Trophoblast cell (in vitro differentiated cells and primary cell): ENCODE measurements around the gene UBE2S.

ENCODE experiments used
- DNase-seq, 2 donors: peaks; one replicate each; pipeline ENCODE4 v3.0.0-alpha.2; 2016
- H2AFZ ChIP-seq: 2 replicates; pipeline ENCODE4 v1.6.1; 2013; ENCODE audit warnings: low read length, moderate library complexity, mild to moderate bottlenecking; ENCODE audit not compliant: insufficient read depth, poor library complexity
- H2AK5ac ChIP-seq: 2 replicates; pipeline ENCODE4 v1.6.1; 2013; ENCODE audit warnings: mild to moderate bottlenecking, low read length
- H2BK120ac ChIP-seq: 2 replicates; pipeline ENCODE4 v1.6.1; 2013; ENCODE audit warnings: low read length, mild to moderate bottlenecking, moderate library complexity; ENCODE audit not compliant: insufficient read depth, poor library complexity
- H2BK12ac ChIP-seq: 2 replicates; pipeline ENCODE4 v1.6.1; 2013; ENCODE audit warnings: mild to moderate bottlenecking, low read length, moderate library complexity
- H2BK5ac ChIP-seq: 2 replicates; pipeline ENCODE4 v1.6.1; 2013; ENCODE audit warnings: low read length, low read depth, moderate library complexity, mild to moderate bottlenecking; ENCODE audit not compliant: poor library complexity
- H3K14ac ChIP-seq: 2 replicates; pipeline ENCODE4 v1.6.1; 2013; ENCODE audit warnings: mild to moderate bottlenecking, low read length
- H3K18ac ChIP-seq: 2 replicates; pipeline ENCODE4 v1.6.1; 2013; ENCODE audit warnings: mild to moderate bottlenecking, low read length
- H3K23ac ChIP-seq: 2 replicates; pipeline ENCODE4 v1.6.1; 2013; ENCODE audit warnings: low read length
- H3K27ac ChIP-seq: 2 replicates; pipeline ENCODE4 v1.5.1; 2013; ENCODE audit warnings: low read depth, mild to moderate bottlenecking, inconsistent platforms, low read length, moderate library complexity
- H3K27me3 ChIP-seq: 2 replicates; pipeline ENCODE4 v1.6.1; 2013; ENCODE audit warnings: inconsistent platforms, mild to moderate bottlenecking, low read length, moderate library complexity; ENCODE audit not compliant: insufficient read depth
- H3K36me3 ChIP-seq, 2 experiments: 1 replicate in 1 of 2; 2 replicates in 1 of 2; pipeline ENCODE4 v1.6.1; 2013; ENCODE audit warnings: low read length in 2 of 2, mild to moderate bottlenecking in 2 of 2, moderate library complexity in 1 of 2; ENCODE audit not compliant: insufficient read depth in 2 of 2, control insufficient read depth in 1 of 2
- H3K4ac ChIP-seq: 2 replicates; pipeline ENCODE4 v1.6.1; 2013; ENCODE audit warnings: low read depth, mild to moderate bottlenecking, low read length, moderate library complexity
- H3K4me1 ChIP-seq, 2 experiments: 1 replicate in 1 of 2; 2 replicates in 1 of 2; pipeline ENCODE4 v1.6.1; 2013; ENCODE audit warnings: low read length in 2 of 2, mild to moderate bottlenecking in 2 of 2, moderate library complexity in 1 of 2; ENCODE audit not compliant: insufficient read depth in 2 of 2, control insufficient read depth in 1 of 2
- H3K4me2 ChIP-seq: 2 replicates; pipeline ENCODE4 v1.6.1; 2013; ENCODE audit warnings: inconsistent platforms, mild to moderate bottlenecking, low read length, moderate library complexity
- H3K4me3 ChIP-seq: 2 replicates; pipeline ENCODE4 v1.5.1; 2013; ENCODE audit warnings: mild to moderate bottlenecking, low read depth, low read length, inconsistent platforms
- H3K79me1 ChIP-seq: one replicate; pipeline ENCODE4 v1.6.1; 2013; ENCODE audit warnings: low read length
- H3K79me2 ChIP-seq: 2 replicates; pipeline ENCODE4 v1.6.1; 2013; ENCODE audit warnings: low read length, mild to moderate bottlenecking; ENCODE audit not compliant: control insufficient read depth, insufficient read depth, poor library complexity
- H3K9ac ChIP-seq: 2 replicates; pipeline ENCODE4 v1.6.1; 2013; ENCODE audit warnings: mild to moderate bottlenecking, low read length
- H3K9me3 ChIP-seq: 2 replicates; pipeline ENCODE4 v1.6.1; 2013; ENCODE audit warnings: low read depth, mild to moderate bottlenecking, control low read depth, inconsistent platforms, low read length; ENCODE audit not compliant: insufficient read depth
- H4K12ac ChIP-seq: 2 replicates; pipeline ENCODE4 v1.6.1; 2013; ENCODE audit warnings: low read depth, mild to moderate bottlenecking, low read length, moderate library complexity
- H4K8ac ChIP-seq: 2 replicates; pipeline ENCODE4 v1.6.1; 2013; ENCODE audit warnings: low read depth, mild to moderate bottlenecking, low read length, moderate library complexity
- H4K91ac ChIP-seq: one replicate; pipeline ENCODE4 v1.6.1; 2013; ENCODE audit warnings: low read depth, mild to moderate bottlenecking, low read length, moderate library complexity
- WGBS: extraction: QIAGEN DNeasy Blood & Tissue Kit; methylation state at CpG from one replicate; pipeline ENCODE4 v1.1.7; 2013; ENCODE audit warnings: missing lambda C conversion rate; ENCODE audit not compliant: insufficient read length, insufficient coverage; ENCODE audit errors: extremely low coverage; 5-methylcytosine and 5-hydroxymethylcytosine counted together

UBE2S gene

GRCh38 chr19:55372316-55373081 is 35.1 kb downstream of the UBE2S start:
- Histone ChIP-seq H2AFZ (no peak overlapping the region), H4K8ac (peak overlapping the region; percentile 20), H3K9ac (no peak overlapping the region), H3K23ac (no peak overlapping the region), H2BK12ac (peak overlapping the region; percentile 72), H3K27me3 (no peaks in the 10 kb centered on the region), H3K79me2 (peaks cover 15% of the 10 kb centered on the region), H3K14ac (peak overlapping the region; percentile 58), H3K27ac (peak overlapping the region; percentile 78), H3K4me3 (no peak overlapping the region), H3K4ac (peak overlapping the region; percentile 22), H3K18ac (peak overlapping the region; percentile 60), H3K36me3 (peaks cover 7% of the 10 kb centered on the region in 2 experiments), H2BK5ac (peak overlapping the region; percentile 7), H3K4me2 (peak overlapping the region; percentile 14), H2BK120ac (peak overlapping the region; percentile 39), H3K9me3 (no peaks in the 10 kb centered on the region), H3K79me1 (peaks cover 42% of the 10 kb centered on the region), H4K91ac (peak overlapping the region; percentile 76), H3K4me1 (peaks cover 45 to 50% of the 10 kb centered on the region in 2 experiments), H4K12ac (peak overlapping the region; percentile 7), H2AK5ac (peak overlapping the region; percentile 49)
- DNase-seq: no peak
- no CpG with 5 or more reads among the region's 24 CpGs for WGBS

- Histone ChIP-seq H3K4me3 (peak within 1 kb of the TSS; percentile 73), H4K91ac (peak within 1 kb of the TSS; percentile 95), H2AFZ (peak within 1 kb of the TSS; percentile 56), H3K27me3 (no peaks in the 10 kb centered on the region), H4K12ac (peak within 1 kb of the TSS; percentile 63), H3K79me2 (peaks cover 15% of the 10 kb centered on the region), H3K4me2 (peak within 1 kb of the TSS; percentile 70), H3K14ac (peak within 1 kb of the TSS; percentile 92), H2BK12ac (peak within 1 kb of the TSS; percentile 72), H3K23ac (no peak within 1 kb of the TSS), H2BK5ac (peak within 1 kb of the TSS; percentile 94), H3K4me1 (peaks cover 35 to 41% of the 10 kb centered on the region in 2 experiments), H4K8ac (peak within 1 kb of the TSS; percentile 88), H2BK120ac (peak within 1 kb of the TSS; percentile 89), H3K18ac (peak within 1 kb of the TSS; percentile 96), H2AK5ac (peak within 1 kb of the TSS; percentile 93), H3K36me3 (peaks cover 20 to 23% of the 10 kb centered on the region in 2 experiments), H3K4ac (peak within 1 kb of the TSS; percentile 71), H3K9me3 (no peaks in the 10 kb centered on the region), H3K9ac (peak within 1 kb of the TSS; percentile 57), H3K27ac (peak within 1 kb of the TSS; percentile 91), H3K79me1 (peaks cover 42% of the 10 kb centered on the region)
- WGBS: no CpG with 5 or more reads among the region's 32 CpGs
- no peak for DNase-seq
Measured at GRCh38 chr19:55370305-55370988, 37.1 kb downstream of the UBE2S start, which contains the start of gene IL11. Gene IL11, minus strand, starts transcription at chr19:55370463. Its CDS starts 153 bp downstream, at chr19:55370310.

DNA sequence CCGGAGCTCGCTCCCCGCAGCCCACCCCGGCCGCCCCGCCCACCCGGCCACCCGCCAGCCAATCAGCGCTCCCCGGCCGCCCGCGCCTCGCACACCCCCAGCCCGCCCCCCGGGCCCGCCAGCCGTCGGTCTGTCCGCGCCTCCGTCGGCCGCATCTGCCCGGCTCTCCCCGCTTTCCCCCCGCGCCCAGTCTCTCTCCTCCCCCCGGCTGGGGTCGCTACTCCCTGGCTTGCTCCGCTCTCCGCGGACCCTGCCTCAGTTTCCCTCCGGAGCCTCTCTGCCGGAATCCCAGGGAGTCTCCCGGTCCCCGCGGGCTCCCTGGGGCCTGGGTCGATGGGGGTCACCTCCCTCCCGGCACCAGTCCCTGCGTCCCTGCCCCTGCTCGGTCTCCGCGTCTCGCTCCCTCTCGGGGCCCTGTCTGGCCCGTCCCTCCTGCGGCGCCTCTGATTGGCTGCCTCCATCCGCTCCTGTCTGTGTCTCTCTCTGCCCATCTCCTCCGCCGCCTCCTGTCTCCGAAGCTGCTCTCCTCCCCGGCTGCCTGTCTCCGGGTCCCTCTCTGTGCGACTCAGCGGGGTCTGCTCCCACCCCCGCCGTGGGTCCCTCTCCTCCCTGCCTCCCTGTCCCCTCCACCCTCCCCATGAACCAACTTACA is 37.8 kb downstream of the UBE2S start:
- DNase-seq: peak in 1 of 2 donors; percentile 51
- no peaks in the 10 kb centered on the region for H3K27me3 ChIP-seq
- peak overlapping the region; percentile 63 for H4K12ac ChIP-seq
- H3K9ac ChIP-seq: peak overlapping the region; percentile 57
- peaks cover 21 to 25% of the 10 kb centered on the region in 2 experiments for H3K36me3 ChIP-seq
- H4K91ac ChIP-seq: peak overlapping the region; percentile 95
- no peak overlapping the region for H3K23ac ChIP-seq
- H3K9me3 ChIP-seq: no peaks in the 10 kb centered on the region
- peaks cover 35 to 41% of the 10 kb centered on the region in 2 experiments for H3K4me1 ChIP-seq
- H2BK5ac ChIP-seq: peak overlapping the region; percentile 94
- H3K4me2 ChIP-seq: peak overlapping the region; percentile 70
- peak overlapping the region; percentile 89 for H2BK120ac ChIP-seq
- H3K4ac ChIP-seq: peak overlapping the region; percentile 71
- peak overlapping the region; percentile 56 for H2AFZ ChIP-seq
- H4K8ac ChIP-seq: peak overlapping the region; percentile 64
- peaks cover 15% of the 10 kb centered on the region for H3K79me2 ChIP-seq
- peak overlapping the region; percentile 92 for H3K14ac ChIP-seq
- peak overlapping the region; percentile 91 for H3K27ac ChIP-seq
- H2AK5ac ChIP-seq: peak overlapping the region; percentile 80
- WGBS: no CpG with 5 or more reads among the region's 59 CpGs
- H3K79me1 ChIP-seq: peaks cover 42% of the 10 kb centered on the region
- H3K18ac ChIP-seq: peak overlapping the region; percentile 96
- peak overlapping the region; percentile 42 for H2BK12ac ChIP-seq
- H3K4me3 ChIP-seq: peak overlapping the region; percentile 73
